ENCODE results near the gene DENND6A.
"Not testable (repeated sequence)": the region's sequence is repeated elsewhere in the genome, so short reads cannot be mapped to it uniquely, and the experiment has no call there.

DENND6A gene

GRCh38 chr3:57624801-57625200 is 68.1 kb downstream of the DENND6A start:
- no peak for DNase-seq

- DNase-seq, result no peak
These were observed 70.5 kb downstream of the DENND6A start for GRCh38 chr3:57622362-57622761.

- no peak for DNase-seq
These were observed 75.1 kb downstream of the DENND6A start for GRCh38 chr3:57617739-57618138.

- DNase-seq, result no peak
These were observed 76.6 kb downstream of the DENND6A start for GRCh38 chr3:57616233-57616632.

DNA sequence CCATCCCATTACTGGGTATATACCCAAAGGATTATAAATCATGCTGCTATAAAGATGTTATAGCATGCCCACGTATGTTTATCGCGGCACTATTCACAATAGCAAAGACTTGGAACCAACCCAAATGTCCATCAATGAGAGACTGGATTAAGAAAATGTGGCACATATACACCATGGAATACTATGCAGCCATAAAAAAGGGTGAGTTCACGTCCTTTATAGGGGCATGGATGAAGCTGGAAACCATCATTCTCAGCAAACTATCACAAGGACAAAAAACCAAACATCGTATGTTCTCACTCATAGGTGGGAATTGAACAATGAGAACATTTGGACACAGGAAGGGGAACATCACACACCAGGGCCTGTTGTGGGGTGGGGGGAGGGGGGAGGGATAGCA is 81.0 kb downstream of the DENND6A start:
- not testable (repeated sequence) for DNase-seq

GRCh38 chr3:57605683-57606082 is 87.2 kb downstream of the DENND6A start:
- no peak for DNase-seq

DNA sequence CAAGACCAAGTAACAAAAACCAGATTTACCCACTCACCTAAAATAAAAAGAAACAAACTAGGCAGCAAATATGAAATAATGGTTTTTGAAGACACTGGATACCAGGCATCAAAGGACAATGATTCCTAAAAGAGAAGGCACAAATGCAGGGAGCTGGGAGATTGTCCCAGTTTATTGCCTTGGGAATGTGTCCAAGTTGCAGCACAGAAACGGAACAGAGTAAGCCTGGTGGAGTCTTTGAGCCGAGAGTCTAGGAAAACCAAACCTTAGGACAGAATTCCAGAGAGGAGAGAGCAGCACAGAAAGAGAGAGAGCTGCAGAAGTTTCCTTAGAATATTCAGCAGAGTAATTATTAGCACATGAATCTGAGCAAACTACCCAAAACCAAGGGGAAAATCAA is 87.9 kb downstream of the DENND6A start:
- no peak for DNase-seq

GRCh38 chr3:57600195-57600594 is 92.7 kb downstream of the DENND6A start:
- DNase-seq, result no peak

DNA sequence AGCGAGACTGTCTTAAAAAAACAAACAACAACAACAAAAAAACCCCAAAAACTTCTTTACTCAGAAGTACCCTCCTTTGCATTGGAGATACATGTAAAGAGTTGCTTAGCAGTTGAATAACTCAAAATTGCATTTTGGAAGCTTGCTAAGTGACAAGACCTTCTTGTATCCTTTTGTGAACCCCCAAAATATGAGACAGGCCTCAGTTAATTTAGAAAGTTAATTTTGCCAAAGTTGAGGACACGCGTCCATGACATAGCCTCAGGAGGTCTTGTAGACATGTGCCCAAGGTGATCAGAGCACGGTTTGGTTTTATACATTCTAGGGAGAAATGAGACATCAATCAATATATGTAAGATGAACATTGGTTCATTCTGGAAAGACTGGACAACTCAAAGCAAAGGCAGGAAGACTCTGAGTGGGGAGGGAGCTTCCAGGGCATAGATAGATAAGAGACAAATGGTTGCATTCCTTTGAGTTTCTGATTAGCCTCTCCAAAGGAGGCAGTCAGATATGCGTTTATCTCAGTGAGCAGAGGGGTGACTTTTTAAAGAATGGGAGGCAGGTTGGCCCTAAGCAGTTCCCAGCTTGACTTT is 94.0 kb downstream of the DENND6A start:
- DNase-seq, result no peak

DNA sequence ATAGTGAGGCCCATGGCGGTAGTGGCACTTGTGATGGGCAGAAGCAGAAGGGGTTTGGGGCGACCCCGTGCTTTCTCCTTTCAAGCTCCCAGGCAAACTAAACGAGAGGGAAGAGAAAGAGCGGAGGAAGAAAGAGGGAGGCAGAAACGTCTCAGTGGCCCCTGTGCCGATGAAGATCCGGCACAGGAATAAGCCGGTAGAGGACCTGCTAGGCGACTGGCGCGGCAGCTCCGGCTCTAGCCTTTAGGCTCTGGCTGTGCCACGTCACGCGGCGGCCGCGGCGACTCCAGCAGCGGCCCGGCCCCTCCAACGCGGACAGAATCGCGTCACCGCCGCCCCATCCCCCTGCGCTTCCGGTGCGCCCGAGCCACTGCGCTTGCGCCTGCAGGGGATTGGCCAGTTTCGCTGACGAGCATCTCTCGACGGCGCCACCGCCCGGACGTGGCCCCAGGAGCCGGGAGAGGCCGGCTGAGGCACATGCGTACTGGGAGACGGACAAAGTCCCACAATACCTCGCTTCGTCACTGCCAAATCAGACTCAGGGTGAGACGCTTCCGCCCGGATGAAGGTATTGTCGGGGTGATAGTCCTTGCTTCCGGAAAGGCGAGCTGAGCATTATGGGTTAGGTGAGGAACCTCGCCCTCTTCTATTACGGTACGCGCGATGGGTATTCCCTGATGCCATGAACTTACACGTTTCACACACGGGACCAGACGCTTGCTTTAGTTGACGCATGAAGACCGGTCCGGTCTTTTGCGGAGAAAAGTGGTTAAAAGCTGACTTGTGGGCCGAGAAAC is 95.6 kb downstream of the DENND6A start, which contains the start of gene ARF4:
Gene ARF4, minus strand, starts transcription at position 218 of the 797 bp plus-strand sequence. Its CDS starts 204 bp downstream, at position 14.
- peak; percentile 99 for DNase-seq

DNA sequence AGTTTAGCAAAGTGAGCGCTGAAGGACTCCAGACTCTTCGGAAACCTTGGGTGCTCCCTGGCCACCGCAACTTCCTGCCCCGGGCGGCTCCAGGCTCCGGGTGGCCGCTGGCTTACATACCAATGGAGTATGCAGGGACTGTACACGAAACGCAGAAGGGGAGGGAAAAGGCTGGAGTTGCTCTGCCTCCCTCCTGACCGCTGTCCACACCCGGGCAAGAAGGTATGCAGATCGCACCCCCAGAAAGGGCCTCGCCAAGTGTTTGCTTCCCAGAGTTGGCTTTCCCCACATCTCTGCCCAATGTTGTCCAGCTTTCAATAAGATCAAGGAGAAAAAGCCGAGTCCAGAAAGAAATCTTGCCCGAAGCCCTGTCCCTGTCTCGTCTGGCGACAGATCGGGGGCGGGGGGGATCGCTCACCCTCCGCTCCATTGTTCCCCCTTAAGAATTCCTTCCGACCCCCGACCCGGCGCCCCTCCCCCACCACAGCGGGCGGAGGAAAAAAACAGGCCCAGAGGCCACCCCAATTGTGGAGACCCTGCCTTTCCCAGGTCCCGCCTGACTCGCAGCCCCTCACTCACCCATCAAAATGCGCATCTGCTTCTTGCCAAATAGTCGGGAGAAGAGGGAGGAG is 96.3 kb downstream of the DENND6A start:
- DNase-seq, result peak; percentile 72

GRCh38 chr3:57594576-57594975 is 98.3 kb downstream of the DENND6A start:
- no peak for DNase-seq

DNA sequence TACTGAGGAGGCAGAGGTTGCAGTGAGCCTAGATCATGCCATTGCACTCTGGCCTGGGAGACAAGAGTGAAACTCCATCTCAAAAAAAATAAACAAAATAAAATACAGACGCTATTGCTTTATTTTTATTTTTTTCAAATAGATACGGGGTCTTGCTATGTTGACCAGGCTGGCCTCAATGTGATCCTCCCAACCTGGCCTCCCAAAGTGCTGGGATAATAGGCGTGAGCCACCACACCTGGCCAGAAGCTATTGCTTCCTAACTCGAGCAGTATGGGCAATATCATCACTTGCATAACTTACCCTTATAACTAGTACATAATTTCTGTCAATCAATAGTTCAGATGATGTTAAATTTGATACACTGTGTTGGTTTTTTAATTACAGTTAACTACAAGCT is 98.7 kb downstream of the DENND6A start:
- DNase-seq, result no peak

GRCh38 chr3:57592306-57592705 is 100.6 kb downstream of the DENND6A start:
- no peak for DNase-seq

DNA sequence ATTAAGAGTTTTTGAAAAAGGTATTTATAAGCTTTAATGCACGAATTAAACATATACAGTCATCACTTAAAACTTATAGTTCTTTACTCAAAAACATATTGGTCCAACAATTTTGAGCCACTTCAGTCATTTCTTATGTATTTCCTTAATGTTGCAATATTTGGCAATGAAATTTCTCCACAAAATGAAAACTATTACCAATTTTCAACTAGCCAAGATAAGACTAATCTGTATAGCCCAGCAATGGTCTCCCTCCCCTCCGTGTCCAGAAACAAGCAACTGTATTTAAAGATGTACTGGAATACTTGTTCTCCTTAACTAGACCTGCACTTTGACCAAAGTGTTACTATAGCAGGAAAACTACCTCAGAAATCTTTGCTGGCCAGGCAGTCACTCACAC is 105.0 kb downstream of the DENND6A start:
- DNase-seq, result no peak

GRCh38 chr3:57586778-57587177 is 106.1 kb downstream of the DENND6A start:
- no peak for DNase-seq

DNA sequence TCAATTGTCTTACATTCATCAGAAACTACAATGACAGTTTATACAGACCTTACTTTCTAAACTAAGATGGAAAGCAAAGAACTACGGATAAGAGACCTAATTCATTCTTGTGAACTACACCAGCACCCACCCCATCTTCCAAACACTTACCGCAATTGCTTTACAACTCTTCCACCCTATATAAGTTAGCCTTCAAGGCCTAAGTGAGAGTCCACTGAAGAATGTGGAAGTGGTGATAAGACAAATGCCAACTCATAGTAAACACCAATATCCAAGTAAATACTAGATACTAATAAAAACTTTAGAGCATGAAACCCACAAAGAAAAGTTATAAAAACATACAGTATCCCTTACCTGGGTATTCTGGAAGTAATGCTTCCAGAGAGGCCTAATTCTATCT is 109.3 kb downstream of the DENND6A start:
- DNase-seq, result no peak

GRCh38 chr3:57582474-57583168 is 110.3 kb downstream of the DENND6A start:
- DNase-seq, result no peak

GRCh38 chr3:57577801-57578200 is 115.1 kb downstream of the DENND6A start:
- DNase-seq, result no peak

GRCh38 chr3:57575966-57576626 is 116.8 kb downstream of the DENND6A start:
- DNase-seq, result no peak

Data from stimulated activated CD8-positive, alpha-beta memory T cell treated with anti-CD3 and anti-CD28 coated beads, Interleukin-4, amount 100 ng/mL, for 48 hours (primary cell).